Stimulated activated CD4-positive, alpha-beta T cell treated with anti-CD3 and anti-CD28 coated beads, Interleukin-12 subunit alpha, Interleukin-12 subunit beta, amount 100 ng/mL, for 4 hours (primary cell): ENCODE data around the gene SPIN1.

Experiments used
- DNase-seq: peaks from one replicate; pipeline ENCODE4 v3.0.0-alpha.2; 2020

SPIN1 gene

GRCh38 chr9:88390371-88390990 is 2.2 kb downstream of the SPIN1 start:
- no peak for DNase-seq

- no peak for DNase-seq
Measured at GRCh38 chr9:88391236-88391635, 3.0 kb downstream of the SPIN1 start.

GRCh38 chr9:88391921-88392320 is 3.7 kb downstream of the SPIN1 start:
- DNase-seq, result no peak

- no peak for DNase-seq
Measured at GRCh38 chr9:88392549-88392948, 4.3 kb downstream of the SPIN1 start.

- DNase-seq, result no peak
Measured at GRCh38 chr9:88396836-88397577, 8.8 kb downstream of the SPIN1 start.

- no peak for DNase-seq
Measured at GRCh38 chr9:88398016-88398415, 9.8 kb downstream of the SPIN1 start.

GRCh38 chr9:88399966-88400365 is 11.7 kb downstream of the SPIN1 start:
- no peak for DNase-seq

- no peak for DNase-seq
Measured at GRCh38 chr9:88403340-88403739, 15.1 kb downstream of the SPIN1 start.

- DNase-seq, result no peak
Measured at GRCh38 chr9:88406051-88406450, 17.8 kb downstream of the SPIN1 start.

GRCh38 chr9:88411471-88411870 is 23.2 kb downstream of the SPIN1 start:
- DNase-seq, result no peak

- DNase-seq, result no peak
Measured at GRCh38 chr9:88414298-88414697, 26.1 kb downstream of the SPIN1 start.

GRCh38 chr9:88418025-88418424 is 29.8 kb downstream of the SPIN1 start:
- no peak for DNase-seq

- no peak for DNase-seq
Measured at GRCh38 chr9:88418715-88419540, 30.7 kb downstream of the SPIN1 start.

GRCh38 chr9:88420227-88420626 is 32.0 kb downstream of the SPIN1 start:
- DNase-seq, result no peak

GRCh38 chr9:88421348-88421747 is 33.1 kb downstream of the SPIN1 start:
- DNase-seq, result no peak

GRCh38 chr9:88425538-88425950 is 37.3 kb downstream of the SPIN1 start:
- DNase-seq, result no peak

- no peak for DNase-seq
Measured at GRCh38 chr9:88426651-88427050, 38.4 kb downstream of the SPIN1 start.

- no peak for DNase-seq
Measured at GRCh38 chr9:88429595-88430430, 41.6 kb downstream of the SPIN1 start.

GRCh38 chr9:88433583-88434255 is 45.5 kb downstream of the SPIN1 start:
- DNase-seq, result no peak

- no peak for DNase-seq
Measured at GRCh38 chr9:88435336-88435735, 47.1 kb downstream of the SPIN1 start.

- no peak for DNase-seq
Measured at GRCh38 chr9:88436379-88436778, 48.1 kb downstream of the SPIN1 start.
